Kidney epithelial cell (primary cell): ENCODE results near the gene CDIPT. TPM values are rescaled to one million over a fixed set of nuclear protein-coding genes. Genes with fewer than 3 reads are reported as not detected.

Experiments
- DNase-seq: peaks from one replicate; pipeline ENCODE4 v3.0.0-alpha.2; 2010; ENCODE audit warnings: low read depth
- H3K27me3 ChIP-seq: 2 replicates; pipeline ENCODE4 v1.6.0; 2011; ENCODE audit warnings: low read length; ENCODE audit not compliant: control insufficient read depth, insufficient read depth
- H3K36me3 ChIP-seq: 2 replicates; pipeline ENCODE4 v1.5.1; 2011; ENCODE audit warnings: low read length; ENCODE audit not compliant: control insufficient read depth, insufficient read depth
- H3K4me3 ChIP-seq: 2 replicates; pipeline ENCODE4 v1.5.1; 2011; ENCODE audit warnings: low read depth, mild to moderate bottlenecking, control low read depth, low read length
- CTCF ChIP-seq: IDR thresholded peaks from 2 replicates; pipeline ENCODE4 v1.5.1; 2011; ENCODE audit warnings: mild to moderate bottlenecking, moderate library complexity, low read length, control low read depth, inconsistent platforms; ENCODE audit not compliant: insufficient read depth, poor library complexity, severe bottlenecking
- total RNA-seq: library from RNA; depleted of rRNA; stranded (reverse); fragments of >200 nt; gene quantifications from 2 replicates; pipeline ENCODE4 v1.2.3, GENCODE V29; 2015

CDIPT gene
- total RNA-seq, 1 donor from 2014 or later, result 83.9 TPM

- H3K4me3 ChIP-seq, result no peak overlapping the region
- H3K36me3 ChIP-seq, result no peaks in the 10 kb centered on the region
- TF ChIP-seq CTCF, result no peak
- DNase-seq, result no peak
- H3K27me3 ChIP-seq, result no peaks in the 10 kb centered on the region
Measured at GRCh38 chr16:29825145-29826044, 37.6 kb downstream of the CDIPT start.

GRCh38 chr16:29824589-29825144 is 38.4 kb downstream of the CDIPT start:
- no peak overlapping the region for H3K4me3 ChIP-seq
- H3K27me3 ChIP-seq, result no peaks in the 10 kb centered on the region
- peak; percentile 51 for DNase-seq
- no peaks in the 10 kb centered on the region for H3K36me3 ChIP-seq
- no peak for TF ChIP-seq CTCF

GRCh38 chr16:29821643-29822115 is 41.3 kb downstream of the CDIPT start:
- no peak for TF ChIP-seq CTCF
- no peaks in the 10 kb centered on the region for H3K36me3 ChIP-seq
- peak overlapping the region; percentile 48 for H3K4me3 ChIP-seq
- no peak for DNase-seq
- no peaks in the 10 kb centered on the region for H3K27me3 ChIP-seq

GRCh38 chr16:29820730-29821642 is 42.0 kb downstream of the CDIPT start:
- no peak for TF ChIP-seq CTCF
- DNase-seq, result no peak

GRCh38 chr16:29820271-29820701 is 42.7 kb downstream of the CDIPT start, which contains the start of gene MVP:
MVP (plus strand) TSS chr16:29820462; CDS start chr16:29830550, 10,088 bp downstream.
- H3K4me3 ChIP-seq, result peak within 1 kb of the TSS; percentile 48
- H3K27me3 ChIP-seq, result no peaks in the 10 kb centered on the region
- no peak for DNase-seq
- no peak for TF ChIP-seq CTCF
- H3K36me3 ChIP-seq, result no peaks in the 10 kb centered on the region

More at GRCh38 chr16:29820730-29821642, 42.0 kb downstream of the CDIPT start:
- Histone ChIP-seq H3K4me3 (peak overlapping the region; percentile 48), H3K36me3 (no peaks in the 10 kb centered on the region), H3K27me3 (no peaks in the 10 kb centered on the region)
